H1 (cell line): ENCODE measurements around the gene VGLL4.
"Not testable (repeated sequence)": the region's sequence is repeated elsewhere in the genome, so short reads cannot be mapped to it uniquely, and the experiment has no call there.

Source experiments
- BACH1 ChIP-seq: IDR thresholded peaks from 2 replicates; pipeline ENCODE4 v1.6.1; 2012; ENCODE audit warnings: low read length, improper control_type of control experiment
- CBX5 ChIP-seq: fragments of 300-800, 300-1000 bp; sonication (generic); IDR thresholded peaks from 2 replicates; pipeline ENCODE4 v1.7.1; 2016; ENCODE audit warnings: antibody characterized with exemption, low read length, low read depth
- CHD2 ChIP-seq: IDR thresholded peaks from 2 replicates; pipeline ENCODE4 v1.6.1; 2012; ENCODE audit warnings: low read length, improper control_type of control experiment
- CTCF ChIP-seq, 3 experiments: IDR thresholded peaks; 1 replicate in 2 of 3; 2 replicates in 1 of 3; pipeline versions ENCODE4 v1.5.1 to v1.6.1; 2011; ENCODE audit warnings: low read length in 3 of 3, mild to moderate bottlenecking in 3 of 3, inconsistent platforms in 2 of 3, low read depth in 1 of 3, moderate library complexity in 1 of 3; ENCODE audit not compliant: insufficient read depth in 1 of 3; ENCODE audit errors: control extremely low read depth in 1 of 3
- MAFK ChIP-seq: IDR thresholded peaks from 2 replicates; pipeline ENCODE4 v1.6.1; 2012; ENCODE audit warnings: low read depth, mild to moderate bottlenecking, improper control_type of control experiment, low read length
- SIN3A ChIP-seq, 2 experiments: IDR thresholded peaks in 1 of 2; conservative IDR thresholded peaks in 1 of 2; 2 replicates each; pipeline ENCODE4 v1.6.1; 2011 to 2012; ENCODE audit warnings: low read length in 2 of 2, improper control_type of control experiment in 1 of 2, low read depth in 1 of 2, mild to moderate bottlenecking in 1 of 2

GRCh38 chr3:11511606-11512005 lies 132.1 kb downstream of the VGLL4 start:
- not testable (repeated sequence) for TF ChIP-seq CHD2; CTCF (IDR thresholded peaks at IDR 0.05; ENCODE audit: control extremely low read depth in 1 of 3, insufficient read depth in 1 of 3, low read depth in 1 of 3, low read length in 3 of 3); BACH1; SIN3A (conservative IDR thresholded peaks at IDR 0.05 in 1 of 2, IDR thresholded peaks at IDR 0.05 in 1 of 2; ENCODE audit: low read depth in 1 of 2, low read length in 2 of 2); CBX5; MAFK
